Spinal cord (tissue), 10 donors: ENCODE results near the gene MYOZ3. TPM values are rescaled to one million over a fixed set of nuclear protein-coding genes. Genes with fewer than 3 reads are reported as not detected.
A peak's percentile ranks its signal among the peaks of the same experiment; 100 is the strongest.

Experiments
- DNase-seq, 6 donors: peaks; one replicate each; pipeline versions ENCODE4 v3.0.0 to v3.0.0-alpha.2; 2013 to 2015; ENCODE audit warnings: low spot score in 6 of 6, low read depth in 4 of 6
- H3K27ac ChIP-seq: one replicate; pipeline ENCODE4 v1.5.1; 2013; ENCODE audit warnings: low read depth, low read length, control low read depth
- H3K27me3 ChIP-seq: one replicate; pipeline ENCODE4 v1.6.1; 2013; ENCODE audit warnings: low read length; ENCODE audit not compliant: control insufficient read depth, insufficient read depth
- H3K36me3 ChIP-seq: one replicate; pipeline ENCODE4 v1.6.1; 2013; ENCODE audit warnings: low read length; ENCODE audit not compliant: control insufficient read depth, insufficient read depth
- H3K4me1 ChIP-seq: one replicate; pipeline ENCODE4 v1.6.1; 2013; ENCODE audit warnings: low read length; ENCODE audit not compliant: control insufficient read depth, insufficient read depth
- H3K4me3 ChIP-seq: one replicate; pipeline ENCODE4 v1.5.1; 2013; ENCODE audit warnings: low read depth, low read length, control low read depth
- H3K9me3 ChIP-seq: one replicate; pipeline ENCODE4 v1.6.1; 2013; ENCODE audit warnings: low read length; ENCODE audit not compliant: control insufficient read depth, insufficient read depth
- WGBS: methylation state at CpG from one replicate; pipeline ENCODE4 v1.1.5; 2013; ENCODE audit warnings: missing lambda C conversion rate; ENCODE audit not compliant: insufficient coverage; 5-methylcytosine and 5-hydroxymethylcytosine counted together
- polyA plus RNA-seq, 2 donors: library from polyadenylated mRNA; unstranded; fragments of 120-200 nt; gene quantifications; one replicate each; pipeline ENCODE4 v1.2.1, GENCODE V29; 2013; ENCODE audit not compliant: insufficient read length in 2 of 2
- total RNA-seq, 2 donors: library from RNA; depleted of rRNA in 1 of 2; stranded (reverse); fragments of 120-200 nt in 1 of 2; fragments of >200 nt in 1 of 2; gene quantifications; one replicate each; pipeline versions ENCODE4 v1.2.3 to v1.2.4, GENCODE V29; 2013 to 2014
- donor health status: healthy.

The MYOZ3 gene
- total and polyA plus RNA-seq, 4 donors: 4.6 to 15.6 (median 8.5) TPM

GRCh38 chr5:150618588-150619281 is 42.3 kb upstream of the MYOZ3 start:
- Histone ChIP-seq H3K9me3 (no peaks in the 10 kb centered on the region), H3K27me3 (no peaks in the 10 kb centered on the region), H3K4me3 (no peak overlapping the region), H3K27ac (peak overlapping the region; percentile 42), H3K4me1 (peaks cover 51% of the 10 kb centered on the region), H3K36me3 (no peaks in the 10 kb centered on the region)
- WGBS: 51% methylated on average over 8 of the region's 17 CpGs
- DNase-seq: peak in 1 of 6 donors; percentile 55

GRCh38 chr5:150619359-150620230 is 41.5 kb upstream of the MYOZ3 start:
- Histone ChIP-seq H3K27ac (peak overlapping the region; percentile 42), H3K9me3 (no peaks in the 10 kb centered on the region), H3K4me3 (no peak overlapping the region), H3K4me1 (peaks cover 49% of the 10 kb centered on the region), H3K36me3 (no peaks in the 10 kb centered on the region), H3K27me3 (no peaks in the 10 kb centered on the region)
- WGBS: 48% methylated on average over 20 of the region's 24 CpGs
- DNase-seq: peak in 1 of 6 donors; percentile 41

GRCh38 chr5:150621301-150621700 is 39.8 kb upstream of the MYOZ3 start:
- no peak overlapping the region for H3K4me3 ChIP-seq
- H3K4me1 ChIP-seq: peaks cover 49% of the 10 kb centered on the region
- 100% methylated on average over 3 of the region's 5 CpGs for WGBS
- H3K36me3 ChIP-seq: no peaks in the 10 kb centered on the region
- no peak for DNase-seq
- no peak overlapping the region for H3K27ac ChIP-seq
- peaks cover 4% of the 10 kb centered on the region for H3K27me3 ChIP-seq
- no peaks in the 10 kb centered on the region for H3K9me3 ChIP-seq

GRCh38 chr5:150622157-150622556 is 38.9 kb upstream of the MYOZ3 start:
- H3K36me3 ChIP-seq: no peaks in the 10 kb centered on the region
- no peaks in the 10 kb centered on the region for H3K9me3 ChIP-seq
- no peak overlapping the region for H3K4me3 ChIP-seq
- WGBS: 49% methylated on average over 2 of the region's 2 CpGs
- peaks cover 58% of the 10 kb centered on the region for H3K4me1 ChIP-seq
- H3K27ac ChIP-seq: no peak overlapping the region
- peaks cover 4% of the 10 kb centered on the region for H3K27me3 ChIP-seq
- DNase-seq: no peak

GRCh38 chr5:150623152-150623877 is 37.7 kb upstream of the MYOZ3 start:
- H3K4me1 ChIP-seq: peaks cover 57% of the 10 kb centered on the region
- no peak for DNase-seq
- H3K9me3 ChIP-seq: no peaks in the 10 kb centered on the region
- no peak overlapping the region for H3K27ac ChIP-seq
- 69% methylated on average over 5 of the region's 7 CpGs for WGBS
- H3K4me3 ChIP-seq: no peak overlapping the region
- no peaks in the 10 kb centered on the region for H3K36me3 ChIP-seq
- H3K27me3 ChIP-seq: peaks cover 4% of the 10 kb centered on the region

- no peaks in the 10 kb centered on the region for H3K9me3 ChIP-seq
- no peak overlapping the region for H3K4me3 ChIP-seq
- peaks cover 52% of the 10 kb centered on the region for H3K4me1 ChIP-seq
- H3K27me3 ChIP-seq: peaks cover 4% of the 10 kb centered on the region
- H3K27ac ChIP-seq: no peak overlapping the region
- DNase-seq: no peak
- WGBS: 77% methylated on average over 5 of the region's 5 CpGs
- no peaks in the 10 kb centered on the region for H3K36me3 ChIP-seq
These were observed 37.2 kb upstream of the MYOZ3 start for GRCh38 chr5:150623878-150624216.

GRCh38 chr5:150624334-150625163 is 36.5 kb upstream of the MYOZ3 start:
- Histone ChIP-seq H3K9me3 (no peaks in the 10 kb centered on the region), H3K27me3 (peaks cover 4% of the 10 kb centered on the region), H3K27ac (no peak overlapping the region), H3K4me1 (peaks cover 45% of the 10 kb centered on the region), H3K4me3 (peak overlapping the region; percentile 56), H3K36me3 (no peaks in the 10 kb centered on the region)
- WGBS: 3% methylated on average over 63 of the region's 74 CpGs
- peak in 2 of 6 donors; percentile 39 to 59 for DNase-seq

GRCh38 chr5:150625164-150625535 is 35.9 kb upstream of the MYOZ3 start:
- H3K27me3 ChIP-seq: peaks cover 4% of the 10 kb centered on the region
- H3K36me3 ChIP-seq: no peaks in the 10 kb centered on the region
- peak overlapping the region; percentile 56 for H3K4me3 ChIP-seq
- no peak overlapping the region for H3K27ac ChIP-seq
- no peaks in the 10 kb centered on the region for H3K9me3 ChIP-seq
- DNase-seq: no peak
- peaks cover 40% of the 10 kb centered on the region for H3K4me1 ChIP-seq
- 18% methylated on average over 18 of the region's 19 CpGs for WGBS
